ENCODE measurements around the gene PNMA6A.

DNA sequence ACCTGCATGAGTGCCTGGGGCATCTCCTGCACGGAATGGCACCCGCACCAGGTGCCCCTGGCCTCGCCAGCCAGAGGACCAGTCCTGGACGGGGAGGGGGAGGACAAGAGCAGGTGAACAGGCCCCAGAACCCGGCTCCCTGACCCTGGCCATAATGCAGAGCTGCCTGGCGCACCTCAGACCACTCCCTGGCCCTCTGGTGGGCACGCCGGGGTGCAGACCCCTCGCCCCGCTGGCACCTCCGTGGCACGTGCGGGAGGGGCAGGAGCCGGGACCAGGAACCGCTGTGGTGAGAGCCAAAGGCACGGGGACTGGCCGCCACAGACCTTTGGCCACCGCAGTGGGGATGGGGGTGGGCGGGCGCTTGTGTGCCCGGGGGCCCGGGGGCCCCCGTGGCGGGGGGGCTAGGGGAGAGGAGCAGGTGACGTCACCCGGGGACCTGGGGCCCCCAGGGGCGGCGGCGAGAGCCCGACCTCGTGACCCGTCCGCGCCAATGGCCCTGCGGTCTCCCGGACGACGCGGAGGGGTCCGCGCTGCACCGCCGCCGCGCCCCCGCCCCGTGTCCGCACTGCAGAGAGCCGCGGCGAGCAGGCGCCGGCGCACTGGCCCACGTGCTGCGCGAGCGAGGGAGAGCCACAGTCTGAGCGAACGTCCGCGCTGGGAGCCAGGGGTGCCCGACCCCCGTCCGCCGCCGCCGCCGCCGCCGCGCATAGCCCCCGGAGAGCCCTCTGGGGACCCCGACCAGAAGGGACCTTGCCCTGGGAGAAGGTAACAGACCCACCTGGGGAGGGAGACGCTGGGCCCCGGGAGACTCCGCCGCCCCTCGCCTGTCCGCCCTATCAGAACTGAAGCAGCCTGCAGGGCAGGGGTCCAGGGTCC, 16.1 kb upstream of the PNMA6A start, which contains the start of gene PNMA3:
- TF ChIP-seq, protein P1, sequence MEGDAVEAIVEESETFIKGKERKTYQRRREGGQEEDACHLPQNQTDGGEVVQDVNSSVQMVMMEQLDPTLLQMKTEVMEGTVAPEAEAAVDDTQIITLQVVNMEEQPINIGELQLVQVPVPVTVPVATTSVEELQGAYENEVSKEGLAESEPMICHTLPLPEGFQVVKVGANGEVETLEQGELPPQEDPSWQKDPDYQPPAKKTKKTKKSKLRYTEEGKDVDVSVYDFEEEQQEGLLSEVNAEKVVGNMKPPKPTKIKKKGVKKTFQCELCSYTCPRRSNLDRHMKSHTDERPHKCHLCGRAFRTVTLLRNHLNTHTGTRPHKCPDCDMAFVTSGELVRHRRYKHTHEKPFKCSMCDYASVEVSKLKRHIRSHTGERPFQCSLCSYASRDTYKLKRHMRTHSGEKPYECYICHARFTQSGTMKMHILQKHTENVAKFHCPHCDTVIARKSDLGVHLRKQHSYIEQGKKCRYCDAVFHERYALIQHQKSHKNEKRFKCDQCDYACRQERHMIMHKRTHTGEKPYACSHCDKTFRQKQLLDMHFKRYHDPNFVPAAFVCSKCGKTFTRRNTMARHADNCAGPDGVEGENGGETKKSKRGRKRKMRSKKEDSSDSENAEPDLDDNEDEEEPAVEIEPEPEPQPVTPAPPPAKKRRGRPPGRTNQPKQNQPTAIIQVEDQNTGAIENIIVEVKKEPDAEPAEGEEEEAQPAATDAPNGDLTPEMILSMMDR (IDR thresholded peaks at IDR 0.05): no peak
- TF ChIP-seq POLR2A (IDR thresholded peaks at IDR 0.05): no peak
